ES-I3 (cell line): ENCODE measurements around the gene OR8S1.
"Not testable (repeated sequence)": the region's sequence is repeated elsewhere in the genome, so short reads cannot be mapped to it uniquely, and the experiment has no call there.

Experiments
- H3K36me3 ChIP-seq: 2 replicates; pipeline ENCODE4 v1.6.1; 2013; ENCODE audit warnings: mild to moderate bottlenecking, low read length, control low read depth, moderate library complexity; ENCODE audit not compliant: insufficient read depth
- H3K4me1 ChIP-seq: 2 replicates; pipeline ENCODE4 v1.6.1; 2013; ENCODE audit warnings: mild to moderate bottlenecking, control low read depth, low read length; ENCODE audit not compliant: insufficient read depth
- H3K9ac ChIP-seq: 2 replicates; pipeline ENCODE4 v1.6.1; 2013; ENCODE audit warnings: low read depth, mild to moderate bottlenecking, low read length, moderate library complexity
- H3K9me3 ChIP-seq: 2 replicates; pipeline ENCODE4 v1.6.1; 2013; ENCODE audit warnings: mild to moderate bottlenecking, low read length, moderate library complexity; ENCODE audit not compliant: control insufficient read depth, insufficient read depth

Gene OR8S1, protein sequence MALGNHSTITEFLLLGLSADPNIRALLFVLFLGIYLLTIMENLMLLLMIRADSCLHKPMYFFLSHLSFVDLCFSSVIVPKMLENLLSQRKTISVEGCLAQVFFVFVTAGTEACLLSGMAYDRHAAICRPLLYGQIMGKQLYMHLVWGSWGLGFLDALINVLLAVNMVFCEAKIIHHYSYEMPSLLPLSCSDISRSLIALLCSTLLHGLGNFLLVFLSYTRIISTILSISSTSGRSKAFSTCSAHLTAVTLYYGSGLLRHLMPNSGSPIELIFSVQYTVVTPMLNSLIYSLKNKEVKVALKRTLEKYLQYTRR

DNA sequence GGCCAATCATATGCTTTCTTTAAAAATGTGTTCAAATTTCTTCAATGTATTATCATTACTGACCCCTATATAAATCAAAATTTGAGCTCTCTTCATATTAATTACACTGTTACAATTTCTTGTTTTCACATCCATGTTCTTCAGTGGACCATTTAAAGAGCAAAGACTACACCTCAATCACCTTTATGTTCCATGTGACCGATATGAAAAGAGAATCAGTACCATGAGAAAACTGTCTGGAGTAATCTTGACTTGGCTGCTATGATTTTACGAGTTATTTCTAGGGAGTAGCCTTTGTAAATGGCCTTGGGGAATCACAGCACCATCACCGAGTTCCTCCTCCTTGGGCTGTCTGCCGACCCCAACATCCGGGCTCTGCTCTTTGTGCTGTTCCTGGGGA, at the start of gene OR8S1:
TSS of gene OR8S1 (plus strand) at position 301 of the 400 bp plus-strand sequence. CDS start at position 301, 0 bp downstream.
- Histone ChIP-seq H3K36me3 (no peaks in the 10 kb centered on the region), H3K9me3 (no peaks in the 10 kb centered on the region), H3K4me1 (no peaks in the 10 kb centered on the region), H3K9ac (no peak within 1 kb of the TSS; the same call in 1 of the 2 replicates)

DNA sequence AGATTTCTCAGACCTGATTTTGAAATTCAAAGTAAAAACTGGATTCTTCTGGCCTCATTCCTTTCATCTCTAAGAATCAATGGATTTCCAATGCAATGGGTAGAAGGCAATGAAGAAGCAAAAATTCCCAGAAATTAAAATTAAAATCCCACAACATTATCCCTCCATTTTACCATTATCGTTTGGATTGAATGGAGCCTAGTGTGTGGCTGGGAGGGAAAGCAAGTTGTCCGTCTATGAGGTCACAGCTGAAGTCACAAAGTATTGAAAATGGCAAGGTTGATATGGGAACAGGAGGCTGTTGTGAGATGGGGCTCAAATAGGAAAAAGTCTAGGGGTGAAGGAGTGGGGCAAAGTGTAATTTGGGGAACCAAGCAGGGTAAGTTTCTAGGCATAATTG, 43.2 kb upstream of the OR8S1 start, which contains the start of gene C12orf54:
TSS of gene C12orf54 (plus strand) at position 301 of the 400 bp plus-strand sequence. CDS start 799 bp downstream, outside the sequence.
- no peaks in the 10 kb centered on the region for H3K4me1 ChIP-seq
- no peaks in the 10 kb centered on the region for H3K36me3 ChIP-seq
- no peak within 1 kb of the TSS for H3K9ac ChIP-seq
- no peaks in the 10 kb centered on the region for H3K9me3 ChIP-seq

DNA sequence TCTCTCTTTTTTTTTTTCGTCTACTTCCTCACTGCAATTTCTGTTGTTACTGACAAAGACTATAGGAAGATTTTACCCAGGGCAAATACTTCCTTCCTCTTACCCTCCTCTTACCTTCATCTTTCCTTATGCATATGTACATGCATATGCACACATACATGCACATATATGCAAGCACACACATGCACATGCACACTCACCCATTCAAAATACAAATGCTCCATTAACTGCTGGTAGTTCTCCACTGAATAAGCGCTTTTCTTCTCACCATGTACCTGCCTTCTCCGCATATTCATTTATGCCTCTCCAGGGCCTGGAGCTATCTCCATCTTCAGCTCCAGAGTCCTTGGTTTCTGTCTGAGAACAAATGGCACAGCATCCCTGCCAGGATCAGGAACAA, 42.5 kb upstream of the OR8S1 start:
- Histone ChIP-seq H3K36me3 (no peaks in the 10 kb centered on the region), H3K9me3 (no peaks in the 10 kb centered on the region), H3K9ac (no peak overlapping the region), H3K4me1 (no peaks in the 10 kb centered on the region)

DNA sequence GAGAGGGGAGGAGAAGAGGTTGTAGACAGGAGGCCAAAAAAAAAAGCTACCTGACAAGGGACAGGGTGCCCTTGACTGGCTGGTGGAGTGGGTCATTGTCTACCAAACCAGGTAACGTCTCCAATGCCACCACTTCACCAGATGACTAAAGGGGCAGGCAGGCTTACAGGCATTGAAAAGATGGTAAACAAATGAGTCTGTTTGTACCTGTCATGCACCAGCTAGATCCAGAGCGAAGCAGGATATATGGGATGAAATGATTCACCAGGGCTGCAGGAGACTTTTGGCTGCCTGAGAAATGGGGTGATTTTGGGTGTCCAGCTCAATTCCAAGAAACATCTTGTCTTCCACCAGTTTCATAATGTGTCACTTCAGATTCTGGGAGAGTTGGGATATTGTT, 39.2 kb upstream of the OR8S1 start:
- no peaks in the 10 kb centered on the region for H3K9me3 ChIP-seq
- no peak overlapping the region for H3K9ac ChIP-seq
- H3K4me1 ChIP-seq, result no peaks in the 10 kb centered on the region
- no peaks in the 10 kb centered on the region for H3K36me3 ChIP-seq

DNA sequence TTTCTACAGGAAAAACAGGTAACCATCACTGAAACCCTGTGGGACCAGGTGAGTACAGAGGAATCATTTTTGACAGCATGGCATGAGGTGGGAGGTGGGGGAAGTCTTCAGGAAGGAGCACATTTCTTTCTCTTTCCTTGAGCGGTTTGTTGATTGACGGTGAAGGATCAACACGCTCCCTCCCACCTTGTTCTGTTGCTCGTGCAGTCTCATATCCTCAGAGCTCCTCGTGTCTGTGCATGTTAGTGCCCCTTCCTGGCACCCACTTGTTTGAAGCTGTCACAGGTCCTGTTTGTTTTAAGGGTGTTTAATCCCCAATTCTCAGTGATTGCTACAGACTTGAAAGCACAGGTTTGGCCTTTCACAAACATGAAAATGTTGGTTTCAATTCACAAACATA, 38.8 kb upstream of the OR8S1 start:
- H3K4me1 ChIP-seq, result no peaks in the 10 kb centered on the region
- H3K9me3 ChIP-seq, result no peaks in the 10 kb centered on the region
- no peaks in the 10 kb centered on the region for H3K36me3 ChIP-seq
- H3K9ac ChIP-seq, result no peak overlapping the region

DNA sequence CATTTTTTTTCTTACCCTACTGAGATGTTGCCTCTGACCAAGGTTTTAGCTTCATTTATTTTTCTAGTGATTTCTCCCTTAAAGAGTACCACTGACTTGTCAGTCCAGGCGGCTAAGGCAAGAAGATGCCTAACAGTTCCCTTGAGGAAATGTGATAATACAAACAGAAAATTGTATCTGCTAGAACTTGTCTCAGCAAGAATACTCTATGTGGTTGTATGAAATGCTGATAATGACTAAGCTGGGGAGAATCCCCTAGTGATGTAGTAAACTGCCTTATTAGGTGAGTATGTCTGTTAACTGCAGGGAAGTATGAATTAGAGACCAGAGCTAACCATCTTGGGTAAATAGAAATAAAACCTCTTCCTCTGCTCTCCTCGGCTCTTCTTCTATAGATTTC, 36.4 kb upstream of the OR8S1 start:
- H3K4me1 ChIP-seq, result no peaks in the 10 kb centered on the region
- H3K36me3 ChIP-seq, result no peaks in the 10 kb centered on the region
- no peak overlapping the region for H3K9ac ChIP-seq
- no peaks in the 10 kb centered on the region for H3K9me3 ChIP-seq

DNA sequence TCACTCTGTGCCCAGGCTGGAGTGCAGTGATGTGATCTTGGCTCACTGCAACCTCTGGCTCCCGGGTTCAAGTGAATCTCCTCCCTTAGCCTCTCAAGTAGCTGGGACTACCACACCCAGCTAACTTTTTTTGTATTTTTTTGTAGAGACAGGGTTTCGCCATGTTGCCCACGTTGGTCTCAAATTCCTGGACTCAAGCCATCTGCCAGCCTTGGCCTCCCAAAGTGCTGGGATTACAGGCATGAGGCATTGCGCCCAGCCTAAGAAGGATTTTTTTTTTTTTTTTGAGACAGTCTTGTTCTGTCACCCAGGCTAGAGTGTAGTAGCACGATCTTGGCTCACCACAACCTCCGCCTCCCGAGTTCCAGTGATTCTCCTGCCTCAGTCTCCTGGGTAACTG, 36.0 kb upstream of the OR8S1 start:
- not testable (repeated sequence) for H3K9me3 ChIP-seq, H3K4me1 ChIP-seq, H3K36me3 ChIP-seq, H3K9ac ChIP-seq

DNA sequence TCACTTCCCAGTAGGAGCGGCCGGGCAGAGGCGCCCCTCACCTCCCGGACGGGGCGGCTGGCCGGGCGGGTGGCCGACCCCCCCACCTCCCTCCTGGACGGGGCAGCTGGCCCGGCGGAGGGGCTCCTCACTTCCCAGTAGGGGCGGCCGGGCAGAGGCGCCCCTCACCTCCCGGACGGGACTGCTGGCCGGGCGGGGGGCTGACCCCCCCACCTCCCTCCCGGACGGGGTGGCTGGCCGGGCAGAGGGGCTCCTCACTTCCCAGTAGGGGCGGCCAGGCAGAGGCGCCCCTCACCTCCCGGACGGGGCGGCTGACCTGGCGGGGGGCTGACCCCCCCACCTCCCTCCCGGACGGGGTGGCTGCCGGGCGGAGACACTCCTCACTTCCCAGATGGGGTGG, 25.2 kb upstream of the OR8S1 start:
- H3K36me3 ChIP-seq, H3K9me3 ChIP-seq, H3K9ac ChIP-seq, H3K4me1 ChIP-seq: not testable (repeated sequence)

DNA sequence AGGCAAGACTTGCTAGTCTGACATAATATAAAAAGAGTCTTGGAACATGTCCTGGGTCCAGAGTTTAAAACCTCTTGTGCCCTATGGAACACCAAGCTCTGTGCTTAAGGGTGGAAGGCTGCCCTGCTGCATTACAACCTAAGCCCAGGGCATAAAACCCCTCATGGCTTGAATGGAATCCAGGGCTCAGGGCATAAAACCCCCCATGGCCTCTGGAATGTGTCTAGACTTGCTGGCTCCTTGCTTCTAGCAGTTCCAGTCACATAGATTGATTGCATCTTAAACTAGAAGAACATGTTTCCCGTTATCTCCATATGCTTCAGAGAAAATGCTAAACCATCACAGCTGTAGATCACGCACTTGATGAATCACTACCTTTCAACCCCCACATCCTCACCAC, 18.6 kb upstream of the OR8S1 start:
- H3K9me3 ChIP-seq, H3K36me3 ChIP-seq, H3K9ac ChIP-seq, H3K4me1 ChIP-seq: not testable (repeated sequence)

DNA sequence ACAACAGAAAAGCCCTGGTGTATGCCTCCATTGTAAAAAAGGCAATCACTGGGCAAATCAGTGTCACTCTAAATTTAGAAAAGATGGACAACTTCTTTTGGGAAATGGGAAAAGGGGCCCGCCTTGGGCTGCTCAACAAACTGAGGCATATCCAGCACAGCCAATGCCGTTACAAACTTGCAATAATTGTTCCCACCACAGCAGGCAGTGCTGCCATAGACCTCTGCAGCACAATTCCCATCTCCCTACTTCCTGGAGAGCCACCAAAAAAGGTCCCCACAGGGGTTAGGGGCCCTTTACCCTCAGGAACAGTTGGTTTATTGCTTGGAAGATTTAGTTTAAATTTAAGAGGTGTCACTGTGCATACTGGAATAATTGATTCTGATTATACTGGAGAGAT, 16.4 kb upstream of the OR8S1 start:
- H3K4me1 ChIP-seq, result no peaks in the 10 kb centered on the region
- H3K9ac ChIP-seq, result no peak overlapping the region
- no peaks in the 10 kb centered on the region for H3K36me3 ChIP-seq
- peaks cover 4% of the 10 kb centered on the region for H3K9me3 ChIP-seq

DNA sequence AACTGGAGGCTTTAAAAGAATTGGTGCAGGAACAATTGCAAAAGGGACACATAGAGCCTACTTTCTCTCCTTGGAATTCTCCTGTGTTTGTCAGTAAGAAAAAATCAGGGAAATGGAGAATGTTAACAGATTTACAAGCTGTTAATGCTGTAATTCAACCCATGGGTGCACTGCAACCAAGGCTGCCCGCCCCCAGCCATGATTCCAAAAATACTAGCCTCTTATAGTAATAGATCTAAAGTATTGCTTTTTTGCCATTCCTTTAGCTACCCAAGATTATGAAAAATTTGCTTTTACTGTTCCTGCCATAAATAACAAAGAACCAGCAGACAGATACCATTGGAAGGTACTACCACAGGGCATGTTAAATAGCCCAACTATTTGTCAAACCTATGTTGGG, 15.3 kb upstream of the OR8S1 start:
- Histone ChIP-seq H3K4me1 (no peaks in the 10 kb centered on the region), H3K36me3 (no peaks in the 10 kb centered on the region), H3K9ac (no peak overlapping the region), H3K9me3 (peaks cover 4% of the 10 kb centered on the region)

DNA sequence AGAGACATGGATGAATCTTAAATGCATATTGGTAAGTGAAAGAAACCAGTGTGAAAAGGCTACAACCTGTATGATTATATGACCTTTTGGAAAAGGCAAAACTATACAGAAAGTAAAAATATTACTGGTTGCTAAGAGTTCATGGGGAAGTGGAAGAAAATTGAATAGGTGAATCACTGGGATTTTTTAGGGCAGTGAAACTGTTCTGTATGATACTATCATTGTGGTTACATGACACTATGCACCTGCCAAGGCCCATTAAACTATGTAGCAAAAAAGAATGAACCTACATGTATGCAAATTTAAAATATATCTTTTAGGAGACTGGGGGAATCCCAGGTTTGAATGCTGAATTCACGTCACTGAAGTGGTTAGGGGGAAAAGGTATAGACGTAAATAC, 12.6 kb upstream of the OR8S1 start:
- Histone ChIP-seq H3K36me3 (no peaks in the 10 kb centered on the region), H3K9me3 (peaks cover 4% of the 10 kb centered on the region), H3K4me1 (no peaks in the 10 kb centered on the region), H3K9ac (no peak overlapping the region)

DNA sequence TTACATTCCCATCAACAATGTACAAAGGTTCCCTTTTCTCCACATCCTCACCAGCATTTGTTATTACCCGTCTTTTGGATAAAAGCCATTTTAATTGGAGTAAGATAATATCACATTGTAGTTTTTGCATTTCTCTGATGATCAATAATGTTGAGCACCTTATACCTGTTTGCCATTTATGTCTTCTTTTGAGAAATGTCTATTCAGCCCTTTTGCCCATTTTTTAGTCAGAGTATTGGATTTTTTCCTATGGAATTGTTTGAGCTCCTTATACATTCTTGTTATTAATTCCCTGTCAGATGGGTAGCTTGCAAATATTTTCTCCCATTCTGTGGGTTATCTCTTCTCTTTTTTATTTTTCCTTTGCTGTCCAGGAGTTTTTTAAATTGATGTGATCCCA, 10.7 kb upstream of the OR8S1 start:
- no peaks in the 10 kb centered on the region for H3K36me3 ChIP-seq

DNA sequence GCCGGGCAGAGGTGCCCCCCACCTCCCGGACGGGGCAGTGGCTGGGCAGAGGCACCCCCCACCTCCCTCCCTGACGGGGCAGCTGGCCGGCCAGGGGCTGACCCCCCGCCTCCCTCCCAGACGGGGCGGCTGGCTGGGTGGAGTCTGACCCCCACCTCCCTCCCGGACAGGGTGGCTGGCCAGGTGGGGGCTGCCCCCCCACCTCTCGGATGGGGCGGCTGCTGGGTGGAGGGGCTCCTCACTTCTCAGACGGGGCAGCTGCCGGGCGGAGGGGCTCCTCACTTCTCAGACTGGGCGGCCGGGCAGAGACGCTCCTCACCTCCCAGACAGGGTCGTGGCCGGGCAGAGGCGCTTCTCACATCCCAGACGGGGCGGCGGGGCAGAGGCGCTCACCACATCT, 5.1 kb upstream of the OR8S1 start:
- not testable (repeated sequence) for H3K4me1 ChIP-seq, H3K36me3 ChIP-seq, H3K9me3 ChIP-seq, H3K9ac ChIP-seq

More for the DNA sequence above, 10.7 kb upstream of the OR8S1 start:
- H3K9ac ChIP-seq, result no peak overlapping the region
- H3K9me3 ChIP-seq, result peaks cover 4% of the 10 kb centered on the region
- no peaks in the 10 kb centered on the region for H3K4me1 ChIP-seq

DNA sequence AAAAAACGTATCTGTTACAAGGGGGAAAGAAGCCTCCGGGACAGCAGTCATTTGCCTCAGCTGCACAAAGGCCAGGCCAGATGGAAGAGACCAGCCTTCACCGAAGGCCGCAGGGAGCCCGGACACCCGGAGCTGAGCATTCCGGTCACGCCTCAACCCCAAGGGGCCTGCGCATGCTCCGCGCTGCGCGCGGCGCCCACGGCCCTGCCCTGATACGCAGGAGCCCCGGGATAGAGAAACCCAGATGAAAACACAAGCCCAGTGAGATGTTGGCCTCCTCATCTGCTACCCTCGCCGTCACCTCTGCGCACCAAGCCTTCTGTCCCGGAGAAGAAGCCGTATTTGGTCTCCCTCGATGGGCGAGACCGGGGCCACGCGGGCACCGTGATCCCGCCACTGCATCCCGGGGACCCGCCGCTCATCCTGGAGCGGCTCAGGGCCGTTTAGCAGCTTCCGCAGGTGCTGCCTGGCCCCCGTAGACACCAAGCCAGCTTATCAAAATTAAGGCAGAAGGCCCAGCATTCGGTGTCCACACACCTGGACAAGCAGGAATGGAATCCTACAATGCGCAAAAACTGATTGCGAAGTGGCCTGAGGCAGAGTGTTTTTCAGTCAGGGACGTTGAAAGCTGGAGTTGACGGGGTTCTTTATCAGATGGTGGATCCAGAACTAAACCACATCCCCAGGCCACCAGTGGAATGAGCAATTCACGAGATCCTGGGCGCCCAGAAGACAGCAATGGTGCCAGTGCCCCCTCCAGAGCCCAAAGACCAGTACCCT, 2.6 kb downstream of the OR8S1 start:
- Histone ChIP-seq H3K4me1 (no peaks in the 10 kb centered on the region), H3K36me3 (no peaks in the 10 kb centered on the region), H3K9ac (no peak overlapping the region), H3K9me3 (no peaks in the 10 kb centered on the region)
